ENCODE results near the gene ADAMTS19.
"Not testable (repeated sequence)": the region's sequence is repeated elsewhere in the genome, so short reads cannot be mapped to it uniquely, and the experiment has no call there.

The ADAMTS19 gene

GRCh38 chr5:129554134-129554904, 94.2 kb downstream of the ADAMTS19 start:
- no peak overlapping the region for H3K4me3 ChIP-seq (ENCODE audit: low read depth, low read length)
- no peak for TF ChIP-seq MYC (IDR thresholded peaks at IDR 0.05; ENCODE audit: low read depth, low read length)
- TF ChIP-seq CTCF (IDR thresholded peaks at IDR 0.05; ENCODE audit: low read depth, low read length) = no peak
- TF ChIP-seq MAX (IDR thresholded peaks at IDR 0.05; ENCODE audit: low read depth, low read length) = no peak
- no peak for TF ChIP-seq POLR2A (IDR thresholded peaks at IDR 0.05; ENCODE audit: extremely low read depth, insufficient read length)
- no peak for DNase-seq (ENCODE audit: low read depth)

- H3K4me3 ChIP-seq (ENCODE audit: low read depth, low read length) = no peak overlapping the region
- TF ChIP-seq CTCF (IDR thresholded peaks at IDR 0.05; ENCODE audit: low read depth, low read length) (no peak), MYC (IDR thresholded peaks at IDR 0.05; ENCODE audit: low read depth, low read length) (no peak), MAX (IDR thresholded peaks at IDR 0.05; ENCODE audit: low read depth, low read length) (no peak), POLR2A (IDR thresholded peaks at IDR 0.05; ENCODE audit: extremely low read depth, insufficient read length) (no peak)
Observed at GRCh38 chr5:129563585-129563984, 103.5 kb downstream of the ADAMTS19 start.

GRCh38 chr5:129569295-129569694, 109.2 kb downstream of the ADAMTS19 start:
- DNase-seq (ENCODE audit: low read depth) = no peak
- no peak overlapping the region for H3K4me3 ChIP-seq (ENCODE audit: low read depth, low read length)
- no peak for TF ChIP-seq CTCF (IDR thresholded peaks at IDR 0.05; ENCODE audit: low read depth, low read length)
- no peak for TF ChIP-seq POLR2A (IDR thresholded peaks at IDR 0.05; ENCODE audit: extremely low read depth, insufficient read length)
- TF ChIP-seq MYC (IDR thresholded peaks at IDR 0.05; ENCODE audit: low read depth, low read length) = no peak
- TF ChIP-seq MAX (IDR thresholded peaks at IDR 0.05; ENCODE audit: low read depth, low read length) = no peak

More at GRCh38 chr5:129563585-129563984, 103.5 kb downstream of the ADAMTS19 start:
- no peak for DNase-seq (ENCODE audit: low read depth)

- H3K4me3 ChIP-seq (ENCODE audit: low read depth, low read length) = no peak overlapping the region
- no peak for TF ChIP-seq MAX (IDR thresholded peaks at IDR 0.05; ENCODE audit: low read depth, low read length)
- TF ChIP-seq MYC (IDR thresholded peaks at IDR 0.05; ENCODE audit: low read depth, low read length) = no peak
- no peak for TF ChIP-seq CTCF (IDR thresholded peaks at IDR 0.05; ENCODE audit: low read depth, low read length)
- TF ChIP-seq POLR2A (IDR thresholded peaks at IDR 0.05; ENCODE audit: extremely low read depth, insufficient read length) = no peak
- no peak for DNase-seq (ENCODE audit: low read depth)
Observed at GRCh38 chr5:129572060-129572459, 112.0 kb downstream of the ADAMTS19 start.

GRCh38 chr5:129584496-129584895, 124.4 kb downstream of the ADAMTS19 start:
- not testable (repeated sequence) for DNase-seq (ENCODE audit: low read depth)

GRCh38 chr5:129591508-129592160, 131.5 kb downstream of the ADAMTS19 start:
- DNase-seq (ENCODE audit: low read depth) = no peak
- H3K4me3 ChIP-seq (ENCODE audit: low read depth, low read length) = no peak overlapping the region
- TF ChIP-seq CTCF (IDR thresholded peaks at IDR 0.05; ENCODE audit: low read depth, low read length) (no peak), MYC (IDR thresholded peaks at IDR 0.05; ENCODE audit: low read depth, low read length) (no peak), MAX (IDR thresholded peaks at IDR 0.05; ENCODE audit: low read depth, low read length) (no peak), POLR2A (IDR thresholded peaks at IDR 0.05; ENCODE audit: extremely low read depth, insufficient read length) (no peak)

More at GRCh38 chr5:129584496-129584895, 124.4 kb downstream of the ADAMTS19 start:
- not testable (repeated sequence) for H3K4me3 ChIP-seq (ENCODE audit: low read depth, low read length)

All from NB4 (cell line).